ENCODE measurements around the gene PIGR. TPM values are rescaled to one million over a fixed set of nuclear protein-coding genes. Genes with fewer than 3 reads are reported as not detected.
A peak's percentile ranks its signal among the peaks of the same experiment; 100 is the strongest.

PIGR gene
- total RNA-seq, 2 experiments from 2014 or later, result 0.03 TPM; not detected in 1

- no peak for TF ChIP-seq CTCF (conservative IDR thresholded peaks at IDR 0.05; ENCODE audit: low read length)
- no peak for TF ChIP-seq EZH2phosphoT487 (IDR thresholded peaks at IDR 0.05; ENCODE audit: borderline replicate concordance, low read depth, low read length)
- peak within 1 kb of the TSS; percentile 40 for H3K4me3 ChIP-seq (ENCODE audit: low read depth, low read length, poor library complexity, severe bottlenecking)
- H3K4me1 ChIP-seq (ENCODE audit: insufficient read depth, low read length, poor library complexity, severe bottlenecking), result peaks cover 47% of the 10 kb centered on the region
- H3K9me3 ChIP-seq (ENCODE audit: low read length), result no peaks in the 10 kb centered on the region
- H3K9me2 ChIP-seq (ENCODE audit: insufficient read depth, low read length), result no peaks in the 10 kb centered on the region
- no TSS peak for BruUV-seq (replicated peaks)
- peak within 1 kb of the TSS; percentile 71 for H3K4me2 ChIP-seq (ENCODE audit: low read length)
- no peaks in the 10 kb centered on the region for H3K36me3 ChIP-seq (ENCODE audit: insufficient read depth, low read length)
- ChIA-PET CTCF (ENCODE audit: unreplicated experiment) (interaction anchor here (0.7 to 1.9 kb wide), 3 partner anchors 9 to 452 kb away, joined by 3 to 9 read pairs (median 3); partner anchors contain the start of gene IKBKE), POLR2A (interaction anchor here (0.7 to 3.1 kb wide), 7 partner anchors 9 to 300 kb away, joined by 3 to 23 read pairs (median 3); no protein-coding TSS in a partner anchor)
- H2AFZ ChIP-seq (ENCODE audit: low read length), result peak within 1 kb of the TSS; percentile 39; the same call in 1 of the 2 replicates
- peak; percentile 80 for DNase-seq (ENCODE audit: low spot score)
- peak within 1 kb of the TSS; percentile 60 for H3K27ac ChIP-seq (ENCODE audit: low read depth, low read length, poor library complexity, severe bottlenecking)
- H4K20me1 ChIP-seq (ENCODE audit: insufficient read depth, low read length), result no peaks in the 10 kb centered on the region
- no peaks in the 10 kb centered on the region for H3K79me2 ChIP-seq (ENCODE audit: insufficient read depth, low read depth, low read length)
- intact Hi-C loops (cut with micrococcal nuclease; ENCODE audit: unreplicated experiment), result loop anchor here (10.0 kb wide), 1 partner anchor 867 kb away; the partner anchor contains the start of gene RHEX
Measured at GRCh38 chr1:206921772-206922265, 24.4 kb downstream of the PIGR start, which contains the start of gene FCMR. Gene FCMR (minus strand): TSS chr1:206921941. CDS start chr1:206921854, 87 bp downstream.

GRCh38 chr1:206918076-206918475 lies 28.2 kb downstream of the PIGR start:
- Histone ChIP-seq H4K20me1 (ENCODE audit: insufficient read depth, low read length) (no peaks in the 10 kb centered on the region), H3K79me2 (ENCODE audit: insufficient read depth, low read depth, low read length) (no peaks in the 10 kb centered on the region), H3K9me2 (ENCODE audit: insufficient read depth, low read length) (no peaks in the 10 kb centered on the region), H3K27ac (ENCODE audit: low read depth, low read length, poor library complexity, severe bottlenecking) (no peak overlapping the region), H3K4me1 (ENCODE audit: insufficient read depth, low read length, poor library complexity, severe bottlenecking) (peaks cover 22% of the 10 kb centered on the region), H3K4me3 (ENCODE audit: low read depth, low read length, poor library complexity, severe bottlenecking) (no peak overlapping the region), H3K9me3 (ENCODE audit: low read length) (no peaks in the 10 kb centered on the region), H3K36me3 (ENCODE audit: insufficient read depth, low read length) (no peaks in the 10 kb centered on the region), H3K4me2 (ENCODE audit: low read length) (no peak overlapping the region), H2AFZ (ENCODE audit: low read length) (no peak overlapping the region)
- POLR2A ChIA-PET, result interaction anchor here (0.6 to 1.1 kb wide), 2 partner anchors 100 to 246 kb away, joined by 3 to 5 read pairs; no protein-coding TSS in a partner anchor
- no TSS peak for BruUV-seq (replicated peaks)
- CTCF ChIA-PET (ENCODE audit: unreplicated experiment), result interaction anchor here (1.4 kb wide), 1 partner anchor 9 kb away, joined by 3 read pairs; no protein-coding TSS in a partner anchor
- TF ChIP-seq EZH2phosphoT487 (IDR thresholded peaks at IDR 0.05; ENCODE audit: borderline replicate concordance, low read depth, low read length) (no peak), CTCF (conservative IDR thresholded peaks at IDR 0.05; ENCODE audit: low read length) (no peak)
- intact Hi-C loops (cut with micrococcal nuclease; ENCODE audit: unreplicated experiment), result no loop called here
- DNase-seq (ENCODE audit: low spot score), result no peak
